Ovary (tissue), 3 donors: ENCODE data around the gene SLC49A4.

Experiments used
- POLR2A ChIP-seq: fragments of 450-650 bp; IDR thresholded peaks from one replicate; pipeline ENCODE4 v1.6.1; 2017; ENCODE audit warnings: antibody characterized with exemption, mild to moderate bottlenecking, moderate library complexity
- TF ChIP-seq, protein P1 (sequence below), 3 donors: fragments of 450-650 bp in 2 of 3; fragments of 200-600 bp in 1 of 3; IDR thresholded peaks; one replicate each; pipeline versions ENCODE4 v1.5.1 to v1.8.0; 2016 to 2022; ENCODE audit warnings: antibody characterized with exemption in 3 of 3, mild to moderate bottlenecking in 1 of 3
- donor health status: DM: no; HTN: no; CAD: no.

DNA sequence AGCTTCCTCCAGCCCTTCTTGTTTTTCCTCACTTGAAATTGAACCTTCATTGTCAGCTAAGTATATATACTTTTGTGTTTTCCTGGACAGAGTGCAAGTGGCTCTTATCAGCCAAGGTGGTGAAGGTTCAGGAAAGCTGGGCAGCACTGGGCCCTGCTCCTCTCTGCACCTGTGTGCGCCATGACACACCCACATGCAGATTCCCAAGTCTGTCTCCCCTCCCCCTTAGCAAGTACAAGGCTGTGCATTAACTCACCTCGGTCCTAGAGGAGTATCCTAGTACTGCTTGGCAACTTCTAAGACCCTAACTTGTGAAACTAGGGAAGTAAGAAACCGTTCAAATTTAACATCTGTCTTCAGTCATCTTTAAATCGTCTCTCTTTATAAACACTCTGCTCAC is 85.8 kb downstream of the SLC49A4 start:
- TF ChIP-seq, protein P1, sequence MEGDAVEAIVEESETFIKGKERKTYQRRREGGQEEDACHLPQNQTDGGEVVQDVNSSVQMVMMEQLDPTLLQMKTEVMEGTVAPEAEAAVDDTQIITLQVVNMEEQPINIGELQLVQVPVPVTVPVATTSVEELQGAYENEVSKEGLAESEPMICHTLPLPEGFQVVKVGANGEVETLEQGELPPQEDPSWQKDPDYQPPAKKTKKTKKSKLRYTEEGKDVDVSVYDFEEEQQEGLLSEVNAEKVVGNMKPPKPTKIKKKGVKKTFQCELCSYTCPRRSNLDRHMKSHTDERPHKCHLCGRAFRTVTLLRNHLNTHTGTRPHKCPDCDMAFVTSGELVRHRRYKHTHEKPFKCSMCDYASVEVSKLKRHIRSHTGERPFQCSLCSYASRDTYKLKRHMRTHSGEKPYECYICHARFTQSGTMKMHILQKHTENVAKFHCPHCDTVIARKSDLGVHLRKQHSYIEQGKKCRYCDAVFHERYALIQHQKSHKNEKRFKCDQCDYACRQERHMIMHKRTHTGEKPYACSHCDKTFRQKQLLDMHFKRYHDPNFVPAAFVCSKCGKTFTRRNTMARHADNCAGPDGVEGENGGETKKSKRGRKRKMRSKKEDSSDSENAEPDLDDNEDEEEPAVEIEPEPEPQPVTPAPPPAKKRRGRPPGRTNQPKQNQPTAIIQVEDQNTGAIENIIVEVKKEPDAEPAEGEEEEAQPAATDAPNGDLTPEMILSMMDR (IDR thresholded peaks at IDR 0.05): no peak
- TF ChIP-seq POLR2A: no peak
